GM18873 (cell line): Measurements from ENCODE around the gene TMEM176A.
"Not testable (repeated sequence)": the region's sequence is repeated elsewhere in the genome, so short reads cannot be mapped to it uniquely, and the experiment has no call there.

Experiments used
- ATAC-seq: cut with Tn5 transposase; IDR thresholded peaks from one replicate; pipeline ENCODE4 v1.9.1; 2021; ENCODE audit warnings: mild to moderate bottlenecking, moderate library complexity, moderate number of reproducible peaks; ENCODE audit not compliant: unreplicated experiment, low FRiP score

TMEM176A gene

GRCh38 chr7:150800581-150801241 lies at the start of gene TMEM176A:
Gene TMEM176A, plus strand, starts transcription at chr7:150800769. Its CDS starts 782 bp downstream, at chr7:150801551.
- no peak for ATAC-seq

- no peak for ATAC-seq
These were observed 48.9 kb upstream of the TMEM176A start for GRCh38 chr7:150751702-150752101.

GRCh38 chr7:150753239-150753638 lies 47.3 kb upstream of the TMEM176A start:
- ATAC-seq, result no peak

GRCh38 chr7:150753826-150754603 lies 46.6 kb upstream of the TMEM176A start:
- ATAC-seq, result no peak

- no peak for ATAC-seq
These were observed 45.6 kb upstream of the TMEM176A start for GRCh38 chr7:150754951-150755350.

- ATAC-seq, result no peak
These were observed 45.0 kb upstream of the TMEM176A start for GRCh38 chr7:150755473-150756099.

- no peak for ATAC-seq
These were observed 44.4 kb upstream of the TMEM176A start for GRCh38 chr7:150756166-150756565.

GRCh38 chr7:150756858-150757257 lies 43.7 kb upstream of the TMEM176A start:
- ATAC-seq, result no peak

- ATAC-seq, result no peak
These were observed 41.1 kb upstream of the TMEM176A start for GRCh38 chr7:150759479-150759878.

GRCh38 chr7:150766334-150766709 lies 34.2 kb upstream of the TMEM176A start:
- ATAC-seq, result no peak

GRCh38 chr7:150769768-150770167 lies 30.8 kb upstream of the TMEM176A start:
- ATAC-seq, result no peak

GRCh38 chr7:150774131-150774530 lies 26.4 kb upstream of the TMEM176A start:
- ATAC-seq, result not testable (repeated sequence)

GRCh38 chr7:150778014-150778737 lies 22.4 kb upstream of the TMEM176A start:
- ATAC-seq, result no peak

- no peak for ATAC-seq
These were observed 21.7 kb upstream of the TMEM176A start for GRCh38 chr7:150778738-150779301.

- no peak for ATAC-seq
These were observed 20.3 kb upstream of the TMEM176A start for GRCh38 chr7:150780292-150780691.

GRCh38 chr7:150781103-150781502 lies 19.5 kb upstream of the TMEM176A start:
- ATAC-seq, result no peak

- ATAC-seq, result no peak
These were observed 18.6 kb upstream of the TMEM176A start for GRCh38 chr7:150781961-150782360.

GRCh38 chr7:150784120-150784736 lies 16.3 kb upstream of the TMEM176A start:
- ATAC-seq, result no peak

- no peak for ATAC-seq
These were observed 15.6 kb upstream of the TMEM176A start for GRCh38 chr7:150784954-150785353.
